HCT116 (cell line): ENCODE data around the gene C20orf144. TPM values are rescaled to one million over a fixed set of nuclear protein-coding genes. Genes with fewer than 3 reads are reported as not detected.

ENCODE experiments used
- ATAC-seq: fragments of 200-7000 bp; cut with Tn5 transposase; 2 replicates; pipeline ENCODE4 v1.9.1; 2020; ENCODE audit warnings: mild to moderate bottlenecking, moderate library complexity
- BruUV-seq: library from RNA; stranded (reverse); fragments of 400-500 nt; replicated peaks from 2 replicates; lab custom pipeline; 2021; lab: Mats Ljungman, UMichigan
- CTCF ChIA-PET: fragments of 300-600 bp; sonication (Branson Sonifier 250); formaldehyde crosslinking; loops from one replicate; lab custom pipeline; 2021; ENCODE audit warnings: antibody characterized with exemption; lab: Charles Lee
- POLR2A ChIA-PET: fragments of 300-600, 350-600 bp; sonication (Branson Sonifier 250); formaldehyde crosslinking; loops from one replicate; lab custom pipeline; 2021; ENCODE audit warnings: antibody characterized with exemption; lab: Charles Lee
- RAD21 ChIA-PET, 2 experiments: fragments of 300-600 bp; sonication (Branson Sonifier 250); formaldehyde crosslinking; loops; one replicate each; lab custom pipeline; 2023; ENCODE audit warnings: low total read pairs in 2 of 2; ENCODE audit not compliant: uncharacterized antibody in 2 of 2, unreplicated experiment in 2 of 2, low non-redundant PET in 1 of 2; lab: Charles Lee
- DNase-seq: peaks from one replicate; pipeline ENCODE4 v3.0.0-alpha.2; 2010; ENCODE audit warnings: low read depth, low spot score
- H2AFZ ChIP-seq: fragments of 200-600 bp; shearing (Covaris generic), sonication (generic); 2 replicates; pipeline ENCODE4 v1.6.1; 2017; ENCODE audit warnings: low read depth, mixed run types, mixed read lengths, antibody characterized with exemption, low read length; ENCODE audit not compliant: poor library complexity, severe bottlenecking
- H3K27ac ChIP-seq: 2 replicates; pipeline ENCODE4 v1.5.1; 2012; ENCODE audit warnings: low read depth, low read length
- H3K27me3 ChIP-seq: fragments of 200-600 bp; sonication (generic); 2 replicates; pipeline ENCODE4 v1.6.1; 2016; ENCODE audit warnings: mixed run types, low read length, mixed read lengths; ENCODE audit not compliant: insufficient read depth
- H3K36me3 ChIP-seq, 2 experiments: fragments of 200-500 bp in 1 of 2; fragments of 200-600 bp in 1 of 2; sonication (Bioruptor generic) in 1 of 2; sonication (generic) in 1 of 2; 2 replicates each; pipeline versions ENCODE4 v1.5.1 to v1.6.1; 2014 to 2016; ENCODE audit warnings: low read length in 2 of 2, inconsistent platforms in 1 of 2, mixed read lengths in 1 of 2, mixed run types in 1 of 2; ENCODE audit not compliant: insufficient read depth in 2 of 2, control insufficient read depth in 1 of 2
- H3K4me1 ChIP-seq, 2 experiments: fragments of 200-600 bp in 1 of 2; sonication (generic) in 1 of 2; 2 replicates each; pipeline versions ENCODE4 v1.5.1 to v1.6.1; 2012 to 2017; ENCODE audit warnings: low read length in 2 of 2, inconsistent platforms in 1 of 2, mild to moderate bottlenecking in 1 of 2, mixed read lengths in 1 of 2, mixed run types in 1 of 2, moderate library complexity in 1 of 2; ENCODE audit not compliant: insufficient read depth in 2 of 2, control insufficient read depth in 1 of 2
- H3K4me2 ChIP-seq: fragments of 200-600 bp; sonication (generic); 2 replicates; pipeline ENCODE4 v1.6.1; 2017; ENCODE audit warnings: mixed run types, low read length, mixed read lengths
- H3K4me3 ChIP-seq, 2 experiments: fragments of 200-600 bp in 1 of 2; sonication (generic) in 1 of 2; replicated peaks in 1 of 2; 2 replicates each; pipeline ENCODE4 v1.5.1; 2011 to 2016; ENCODE audit warnings: low read length in 2 of 2, control low read depth in 1 of 2, low read depth in 1 of 2, mild to moderate bottlenecking in 1 of 2, mixed read lengths in 1 of 2, mixed run types in 1 of 2
- H3K79me2 ChIP-seq: fragments of 200-600 bp; sonication (generic); 2 replicates; pipeline ENCODE4 v1.6.1; 2017; ENCODE audit warnings: mild to moderate bottlenecking, mixed run types, low read length, moderate library complexity, mixed read lengths; ENCODE audit not compliant: insufficient read depth
- H3K9ac ChIP-seq: fragments of 200-600 bp; sonication (generic); 2 replicates; pipeline ENCODE4 v1.6.1; 2016; ENCODE audit warnings: low read length, mixed read lengths
- H3K9me2 ChIP-seq: fragments of 200-600 bp; sonication (generic), shearing (Covaris generic); 2 replicates; pipeline ENCODE4 v1.6.1; 2017; ENCODE audit warnings: mixed run types, mild to moderate bottlenecking, moderate library complexity; ENCODE audit not compliant: insufficient read depth
- H3K9me3 ChIP-seq, 2 experiments: fragments of 200-500 bp in 1 of 2; fragments of 200-600 bp in 1 of 2; sonication (Bioruptor generic) in 1 of 2; sonication (generic) in 1 of 2; 2 replicates each; pipeline ENCODE4 v1.6.1; 2014 to 2017; ENCODE audit warnings: low read length in 2 of 2, mixed read lengths in 2 of 2, inconsistent platforms in 1 of 2, low read depth in 1 of 2, mild to moderate bottlenecking in 1 of 2, mixed run types in 1 of 2, moderate library complexity in 1 of 2; ENCODE audit not compliant: control insufficient read depth in 1 of 2, insufficient read depth in 1 of 2
- H4K20me1 ChIP-seq: fragments of 200-600 bp; sonication (generic), shearing (Covaris generic); 2 replicates; pipeline ENCODE4 v1.6.1; 2017; ENCODE audit warnings: mixed run types, mild to moderate bottlenecking, moderate library complexity; ENCODE audit not compliant: insufficient read depth
- CBX3 ChIP-seq: IDR thresholded peaks from 2 replicates; pipeline ENCODE4 v1.6.1; 2012; ENCODE audit warnings: low read depth
- CEBPB ChIP-seq: IDR thresholded peaks from 2 replicates; pipeline ENCODE4 v1.6.1; 2012; ENCODE audit warnings: low read depth
- EGR1 ChIP-seq: IDR thresholded peaks from 2 replicates; pipeline ENCODE4 v1.6.1; 2012; ENCODE audit warnings: low read depth
- ELF1 ChIP-seq: IDR thresholded peaks from 2 replicates; pipeline ENCODE4 v1.6.1; 2012; ENCODE audit warnings: low read depth, borderline replicate concordance
- EZH2phosphoT487 ChIP-seq: fragments of 200-600 bp; IDR thresholded peaks from 2 replicates; pipeline ENCODE4 v1.6.1; 2018; ENCODE audit warnings: antibody characterized with exemption, borderline replicate concordance
- FOSL1 ChIP-seq: IDR thresholded peaks from 2 replicates; pipeline ENCODE4 v1.6.1; 2012; ENCODE audit warnings: low read depth
- JUND ChIP-seq: IDR thresholded peaks from 2 replicates; pipeline ENCODE4 v1.6.1; 2012
- MAX ChIP-seq: IDR thresholded peaks from 2 replicates; pipeline ENCODE4 v1.6.1; 2012
- POLR2A ChIP-seq: IDR thresholded peaks from 2 replicates; pipeline ENCODE4 v1.7.0; 2011; ENCODE audit warnings: borderline replicate concordance; ENCODE audit not compliant: insufficient read depth, insufficient read length; ENCODE audit errors: extremely low read depth
- POLR2AphosphoS5 ChIP-seq: IDR thresholded peaks from 2 replicates; pipeline ENCODE4 v1.6.1; 2011; ENCODE audit warnings: mild to moderate bottlenecking, low read depth, low read length, moderate library complexity
- SIN3A ChIP-seq: IDR thresholded peaks from 2 replicates; pipeline ENCODE4 v1.6.1; 2012; ENCODE audit warnings: low read depth
- SRF ChIP-seq: IDR thresholded peaks from 2 replicates; pipeline ENCODE4 v1.6.1; 2012; ENCODE audit warnings: low read depth
- TCF7L2 ChIP-seq: IDR thresholded peaks from 2 replicates; pipeline ENCODE4 v1.7.0; 2011; ENCODE audit warnings: borderline replicate concordance, inconsistent platforms; ENCODE audit not compliant: insufficient read depth, insufficient read length; ENCODE audit errors: extremely low read depth
- ZFX ChIP-seq: fragments of 450-650 bp; IDR thresholded peaks from 2 replicates; pipeline ENCODE4 v1.6.1; 2017
- ZNF274 ChIP-seq: fragments of 200-500 bp; sonication (Bioruptor generic); IDR thresholded peaks from 2 replicates; pipeline ENCODE4 v1.6.1; 2014; ENCODE audit warnings: mild to moderate bottlenecking, low read depth, low read length, inconsistent platforms
- intact Hi-C: fragments of 100-400 bp; cut with micrococcal nuclease; formaldehyde crosslinking; loops from 2 replicates; pipeline ENCODE4 v1.10.0; 2022
- total RNA-seq: library from RNA; stranded (reverse); gene quantifications from one replicate; pipeline ENCODE4 v1.2.1, GENCODE V29; 2021; ENCODE audit not compliant: unreplicated experiment
- TF ChIP-seq, protein P1 (sequence below), 3 experiments: fragments of 200-600 bp in 1 of 3; sonication (generic) in 1 of 3; IDR thresholded peaks in 2 of 3; conservative IDR thresholded peaks in 1 of 3; 2 replicates each; pipeline ENCODE4 v1.5.1; 2012 to 2017; ENCODE audit warnings: low read depth in 2 of 3, low read length in 2 of 3, antibody characterized with exemption in 1 of 3, borderline replicate concordance in 1 of 3, control low read depth in 1 of 3, mild to moderate bottlenecking in 1 of 3, mixed read lengths in 1 of 3, mixed run types in 1 of 3, moderate library complexity in 1 of 3; ENCODE audit not compliant: insufficient read depth in 1 of 3
- TF ChIP-seq, protein P2 (sequence below): IDR thresholded peaks from 2 replicates; pipeline ENCODE4 v1.6.1; 2012

Gene C20orf144
- total RNA-seq, 1 experiment from 2014 or later, result 0.37 TPM

DNA sequence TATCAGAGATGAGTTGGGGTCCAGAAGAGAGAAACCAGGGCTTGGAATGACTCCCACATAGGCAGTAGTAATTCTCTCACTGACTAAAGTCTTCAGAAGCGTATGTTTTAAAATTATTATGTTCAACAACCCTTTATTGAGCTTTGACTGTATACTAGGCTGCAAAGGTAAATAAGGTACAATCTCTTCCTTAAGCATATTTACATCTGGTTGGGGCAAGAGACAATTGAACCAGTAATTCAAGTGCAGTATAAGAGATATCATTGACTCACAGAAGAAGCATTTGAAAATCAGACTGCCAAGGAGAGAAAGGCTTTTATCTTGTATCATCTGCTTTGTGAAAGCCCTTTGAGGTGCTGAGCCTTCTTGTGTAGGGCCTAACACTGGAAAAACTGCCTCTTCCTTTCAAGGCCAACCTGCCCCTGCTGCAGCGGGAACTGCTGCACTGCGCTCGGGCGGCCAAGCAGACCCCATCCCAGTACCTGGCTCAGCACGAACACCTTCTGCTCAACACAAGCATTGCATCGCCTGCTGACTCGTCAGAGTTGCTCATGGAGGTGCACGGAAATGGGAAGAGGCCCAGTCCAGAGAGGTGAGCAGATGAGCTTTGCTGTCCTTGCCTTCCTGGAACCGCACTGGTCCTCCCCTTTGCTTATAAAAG lies 39.3 kb upstream of the C20orf144 start:
- no peaks in the 10 kb centered on the region for H4K20me1 ChIP-seq
- no peak overlapping the region for H3K4me2 ChIP-seq
- H3K79me2 ChIP-seq, result no peaks in the 10 kb centered on the region
- no peak for DNase-seq
- TF ChIP-seq POLR2AphosphoS5 (no peak), JUND (no peak), CEBPB (no peak), MAX (no peak)
- TF ChIP-seq, protein P1, sequence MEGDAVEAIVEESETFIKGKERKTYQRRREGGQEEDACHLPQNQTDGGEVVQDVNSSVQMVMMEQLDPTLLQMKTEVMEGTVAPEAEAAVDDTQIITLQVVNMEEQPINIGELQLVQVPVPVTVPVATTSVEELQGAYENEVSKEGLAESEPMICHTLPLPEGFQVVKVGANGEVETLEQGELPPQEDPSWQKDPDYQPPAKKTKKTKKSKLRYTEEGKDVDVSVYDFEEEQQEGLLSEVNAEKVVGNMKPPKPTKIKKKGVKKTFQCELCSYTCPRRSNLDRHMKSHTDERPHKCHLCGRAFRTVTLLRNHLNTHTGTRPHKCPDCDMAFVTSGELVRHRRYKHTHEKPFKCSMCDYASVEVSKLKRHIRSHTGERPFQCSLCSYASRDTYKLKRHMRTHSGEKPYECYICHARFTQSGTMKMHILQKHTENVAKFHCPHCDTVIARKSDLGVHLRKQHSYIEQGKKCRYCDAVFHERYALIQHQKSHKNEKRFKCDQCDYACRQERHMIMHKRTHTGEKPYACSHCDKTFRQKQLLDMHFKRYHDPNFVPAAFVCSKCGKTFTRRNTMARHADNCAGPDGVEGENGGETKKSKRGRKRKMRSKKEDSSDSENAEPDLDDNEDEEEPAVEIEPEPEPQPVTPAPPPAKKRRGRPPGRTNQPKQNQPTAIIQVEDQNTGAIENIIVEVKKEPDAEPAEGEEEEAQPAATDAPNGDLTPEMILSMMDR (IDR thresholded peaks at IDR 0.05 in 2 of 3, conservative IDR thresholded peaks at IDR 0.05 in 1 of 3; ENCODE audit: borderline replicate concordance in 1 of 3, insufficient read depth in 1 of 3, low read depth in 2 of 3, low read length in 2 of 3), result no peak
- no peaks in the 10 kb centered on the region for H3K9me3 ChIP-seq
- ChIA-PET POLR2A (no interaction called here), RAD21 (no interaction called here), CTCF (no interaction called here)
- intact Hi-C loops, result no loop called here
- no peak overlapping the region for H2AFZ ChIP-seq
- H3K27me3 ChIP-seq, result no peaks in the 10 kb centered on the region
- no peaks in the 10 kb centered on the region for H3K9me2 ChIP-seq
- no peaks in the 10 kb centered on the region; a peak in 1 of 4 replicates for H3K36me3 ChIP-seq
- H3K27ac ChIP-seq, result no peak overlapping the region
- no peak overlapping the region for H3K4me3 ChIP-seq
- ATAC-seq, result no peak
- H3K4me1 ChIP-seq, result no peaks in the 10 kb centered on the region
- H3K9ac ChIP-seq, result no peak overlapping the region
- no TSS peak for BruUV-seq

GRCh38 chr20:33624399-33624798 lies 37.7 kb upstream of the C20orf144 start:
- H2AFZ ChIP-seq, result no peak overlapping the region
- ChIA-PET RAD21 (no interaction called here), CTCF (no interaction called here), POLR2A (no interaction called here)
- no peaks in the 10 kb centered on the region for H4K20me1 ChIP-seq
- H3K4me1 ChIP-seq, result no peaks in the 10 kb centered on the region
- intact Hi-C loops, result no loop called here
- ATAC-seq (no peak), DNase-seq (no peak)
- no peaks in the 10 kb centered on the region for H3K79me2 ChIP-seq
- BruUV-seq, result no TSS peak
- H3K9me3 ChIP-seq, result no peaks in the 10 kb centered on the region
- no peak overlapping the region for H3K9ac ChIP-seq
- H3K27ac ChIP-seq, result no peak overlapping the region
- no peaks in the 10 kb centered on the region; a peak in 1 of 4 replicates for H3K36me3 ChIP-seq
- H3K4me3 ChIP-seq, result no peak overlapping the region
- no peaks in the 10 kb centered on the region for H3K9me2 ChIP-seq
- no peaks in the 10 kb centered on the region for H3K27me3 ChIP-seq
- no peak overlapping the region for H3K4me2 ChIP-seq
- TF ChIP-seq EGR1, result no peak
- no peak for TF ChIP-seq FOSL1
- no peak for TF ChIP-seq SRF
- no peak for TF ChIP-seq EZH2phosphoT487
- TF ChIP-seq ZNF274, result no peak
- TF ChIP-seq POLR2AphosphoS5, result no peak
- TF ChIP-seq, protein P2, sequence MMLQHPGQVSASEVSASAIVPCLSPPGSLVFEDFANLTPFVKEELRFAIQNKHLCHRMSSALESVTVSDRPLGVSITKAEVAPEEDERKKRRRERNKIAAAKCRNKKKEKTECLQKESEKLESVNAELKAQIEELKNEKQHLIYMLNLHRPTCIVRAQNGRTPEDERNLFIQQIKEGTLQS, result no peak
- TF ChIP-seq CBX3, result no peak
- TF ChIP-seq, protein P1 (IDR thresholded peaks at IDR 0.05 in 2 of 3, conservative IDR thresholded peaks at IDR 0.05 in 1 of 3; ENCODE audit: borderline replicate concordance in 1 of 3, insufficient read depth in 1 of 3, low read depth in 2 of 3, low read length in 2 of 3), result no peak
- TF ChIP-seq SIN3A, result no peak
- no peak for TF ChIP-seq ZFX
- TF ChIP-seq TCF7L2, result no peak
- TF ChIP-seq POLR2A, result no peak
- TF ChIP-seq ELF1, result no peak
- TF ChIP-seq JUND, result no peak
